GM12872 (cell line): ENCODE measurements around the gene TYW1.

ENCODE experiments used
- CTCF ChIP-seq: IDR thresholded peaks from 3 replicates; pipeline ENCODE4 v1.5.1; 2011; ENCODE audit warnings: low read depth, mild to moderate bottlenecking, low read length, moderate library complexity; ENCODE audit not compliant: insufficient read depth

Gene TYW1

GRCh38 chr7:66974986-66975590 lies 21.5 kb upstream of the TYW1 start:
- no peak for TF ChIP-seq CTCF

- peak; percentile 50 for TF ChIP-seq CTCF
These were observed 2.0 kb upstream of the TYW1 start for GRCh38 chr7:66994691-66995049.

DNA sequence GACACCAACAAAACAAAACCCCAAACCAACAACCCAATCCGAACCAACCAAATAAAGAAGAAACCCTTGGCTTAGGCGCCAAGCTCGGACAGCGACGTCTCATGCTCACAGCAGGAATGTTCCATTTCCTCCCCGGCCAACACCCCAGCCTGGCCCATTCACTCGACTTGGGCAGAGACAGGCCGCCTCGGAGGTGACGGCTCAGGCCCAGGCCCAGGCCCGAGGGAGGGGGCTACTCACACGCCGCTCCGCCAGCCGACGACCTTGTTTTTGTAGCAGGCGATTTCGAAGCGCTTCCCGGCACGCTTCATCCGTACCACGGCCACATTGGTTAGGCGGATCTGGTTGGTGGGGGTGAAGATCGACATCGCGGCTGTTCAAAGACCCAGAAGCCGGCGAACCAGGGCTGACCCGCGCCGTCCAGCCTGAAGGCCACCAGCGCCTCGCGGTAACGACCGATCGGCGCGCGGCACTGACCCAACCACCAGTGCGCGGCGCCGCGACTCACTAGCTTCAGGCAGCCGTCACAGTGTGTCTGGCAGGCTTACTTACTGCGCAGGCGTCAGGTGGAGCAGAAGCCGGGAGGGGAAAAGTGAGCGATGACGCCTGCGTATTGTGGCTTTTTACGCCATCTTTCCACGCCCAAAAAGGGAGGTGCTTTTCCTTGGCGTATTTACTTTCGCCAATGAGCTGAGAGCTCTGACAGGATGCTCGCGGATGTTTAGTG lies 1.4 kb upstream of the TYW1 start, which contains the start of gene SBDS:
TSS of gene SBDS (minus strand) at position 537 of the 727 bp plus-strand sequence. CDS start at position 368, 169 bp downstream.
- 0 out of 3 replicates have a peak, but pooled peaks have one; percentile 4 for TF ChIP-seq CTCF

DNA sequence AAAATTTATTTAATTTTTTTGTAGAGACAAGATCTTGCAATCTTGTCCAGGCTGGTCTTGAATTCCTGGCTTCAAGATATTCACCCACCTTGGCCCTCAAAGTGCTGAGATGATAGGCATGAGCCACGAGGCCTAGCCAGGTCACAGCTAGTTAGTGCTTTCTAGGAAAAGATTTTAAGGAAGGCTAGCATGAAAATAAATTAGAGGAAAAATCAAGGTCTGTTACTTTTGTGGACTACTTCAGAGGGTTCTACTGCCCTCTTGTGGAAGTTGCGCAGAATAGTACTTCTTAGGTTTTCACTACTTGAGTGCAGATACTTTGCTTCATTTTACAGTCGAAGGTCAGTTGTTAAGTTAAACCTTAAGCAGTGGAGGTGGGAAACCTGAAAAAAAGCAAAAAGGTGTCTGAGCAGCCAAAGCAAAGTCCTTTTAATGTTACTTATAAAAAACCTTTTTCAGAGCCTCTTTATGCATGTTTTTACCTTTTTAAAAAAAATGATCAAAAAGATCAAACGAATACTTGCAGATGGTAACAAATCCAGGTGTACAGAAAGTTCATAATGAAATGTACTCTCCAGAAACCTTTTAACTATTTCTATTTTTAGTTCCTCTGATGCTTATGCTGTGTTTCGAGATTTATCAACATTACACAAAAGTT lies 4.1 kb downstream of the TYW1 start:
- 0 out of 3 replicates have a peak, but pooled peaks have one; percentile 14 for TF ChIP-seq CTCF

GRCh38 chr7:67006965-67007364 lies 10.3 kb downstream of the TYW1 start:
- no peak for TF ChIP-seq CTCF

- no peak for TF ChIP-seq CTCF
These were observed 11.6 kb downstream of the TYW1 start for GRCh38 chr7:67008260-67008659.

DNA sequence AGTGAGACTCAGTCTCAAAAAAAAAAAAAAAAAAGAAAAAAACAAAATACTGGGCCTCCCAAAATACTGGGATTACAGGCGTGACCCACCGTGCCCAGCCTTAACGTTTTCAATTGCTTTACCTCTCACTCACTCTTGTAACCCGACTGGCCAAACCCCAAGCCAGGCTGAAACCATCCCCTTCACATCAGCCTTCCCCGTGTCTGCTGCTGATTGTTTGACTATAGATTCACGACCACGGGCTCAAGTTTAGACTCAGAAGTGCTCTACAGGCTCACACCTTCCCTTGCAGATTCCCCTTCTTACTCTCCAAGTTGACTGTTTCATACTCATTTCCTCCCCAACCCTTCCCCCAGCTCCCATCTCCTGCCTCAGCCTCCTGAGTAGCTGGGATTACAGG lies 22.3 kb downstream of the TYW1 start:
- TF ChIP-seq CTCF, result no peak
